Lower leg skin (tissue), 4 donors: Measurements from ENCODE around the gene GNG4. TPM values are rescaled to one million over a fixed set of nuclear protein-coding genes. Genes with fewer than 3 reads are reported as not detected.
A peak's percentile ranks its signal among the peaks of the same experiment; 100 is the strongest.
"Not testable (repeated sequence)": the region's sequence is repeated elsewhere in the genome, so short reads cannot be mapped to it uniquely, and the experiment has no call there.

Experiments
- DNase-seq, 2 donors: peaks; one replicate each; pipeline ENCODE4 v3.0.0-alpha.2; 2019; ENCODE audit warnings: low spot score in 2 of 2
- H3K4me3 ChIP-seq: fragments of 200-600 bp; sonication (generic); 2 replicates; pipeline ENCODE4 v1.5.1; 2017; ENCODE audit warnings: mild to moderate bottlenecking, low read depth; ENCODE audit not compliant: poor library complexity, severe bottlenecking
- POLR2A ChIP-seq, 2 donors: fragments of 450-650 bp; IDR thresholded peaks; one replicate each; pipeline ENCODE4 v1.6.1; 2016 to 2017; ENCODE audit warnings: antibody characterized with exemption in 2 of 2, mild to moderate bottlenecking in 1 of 2, moderate library complexity in 1 of 2
- WGBS, 2 donors: methylation state at CpG; one replicate each; pipeline ENCODE4 v1.1.5; 2018; 5-methylcytosine and 5-hydroxymethylcytosine counted together
- intact Hi-C: fragments of 100-400 bp; cut with DNase I; formaldehyde crosslinking; loops from one replicate; pipeline ENCODE4 v1.15.0; 2023; ENCODE audit warnings: low total_unique reads
- total RNA-seq, 4 donors: library from RNA; depleted of rRNA; stranded (reverse); fragments of >200 nt; gene quantifications; one replicate each; pipeline ENCODE4 v1.1.0, GENCODE V29; 2016
- TF ChIP-seq, protein P1 (sequence below), 3 donors: fragments of 450-650 bp; IDR thresholded peaks; one replicate each; pipeline ENCODE4 v1.5.1; 2016; ENCODE audit warnings: antibody characterized with exemption in 3 of 3, mild to moderate bottlenecking in 3 of 3, moderate library complexity in 2 of 3

Gene GNG4
- total RNA-seq, 4 donors from 2014 or later = 0.12 to 0.39 (median 0.17) TPM; not detected in 1

DNA sequence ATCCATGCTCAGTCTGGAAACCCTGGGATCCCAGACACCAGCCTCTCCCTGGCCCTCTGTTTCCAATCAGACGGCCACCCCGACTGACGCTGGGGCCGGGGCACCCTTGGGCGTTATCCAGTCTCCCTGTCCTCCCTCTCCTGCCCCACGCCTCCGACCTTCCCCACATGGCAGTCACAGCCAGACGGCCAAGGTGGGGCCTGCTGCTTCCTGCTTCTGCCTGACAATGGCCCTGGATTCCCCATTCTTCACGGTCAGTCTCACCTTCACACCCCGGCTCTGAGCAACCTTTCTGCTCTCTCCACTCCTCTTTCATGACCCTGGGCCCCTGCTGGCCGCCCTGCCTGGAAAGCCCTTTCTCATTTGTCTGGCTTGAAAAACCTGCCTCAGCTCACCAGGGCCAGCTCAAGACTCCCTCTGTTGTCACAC is 6.6 kb downstream of the GNG4 start:
- DNase-seq = peak in 1 of 2 donors; percentile 63
- TF ChIP-seq POLR2A (IDR thresholded peaks at IDR 0.05) = no peak
- TF ChIP-seq, protein P1, sequence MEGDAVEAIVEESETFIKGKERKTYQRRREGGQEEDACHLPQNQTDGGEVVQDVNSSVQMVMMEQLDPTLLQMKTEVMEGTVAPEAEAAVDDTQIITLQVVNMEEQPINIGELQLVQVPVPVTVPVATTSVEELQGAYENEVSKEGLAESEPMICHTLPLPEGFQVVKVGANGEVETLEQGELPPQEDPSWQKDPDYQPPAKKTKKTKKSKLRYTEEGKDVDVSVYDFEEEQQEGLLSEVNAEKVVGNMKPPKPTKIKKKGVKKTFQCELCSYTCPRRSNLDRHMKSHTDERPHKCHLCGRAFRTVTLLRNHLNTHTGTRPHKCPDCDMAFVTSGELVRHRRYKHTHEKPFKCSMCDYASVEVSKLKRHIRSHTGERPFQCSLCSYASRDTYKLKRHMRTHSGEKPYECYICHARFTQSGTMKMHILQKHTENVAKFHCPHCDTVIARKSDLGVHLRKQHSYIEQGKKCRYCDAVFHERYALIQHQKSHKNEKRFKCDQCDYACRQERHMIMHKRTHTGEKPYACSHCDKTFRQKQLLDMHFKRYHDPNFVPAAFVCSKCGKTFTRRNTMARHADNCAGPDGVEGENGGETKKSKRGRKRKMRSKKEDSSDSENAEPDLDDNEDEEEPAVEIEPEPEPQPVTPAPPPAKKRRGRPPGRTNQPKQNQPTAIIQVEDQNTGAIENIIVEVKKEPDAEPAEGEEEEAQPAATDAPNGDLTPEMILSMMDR (IDR thresholded peaks at IDR 0.05) = no peak
- no peak overlapping the region for H3K4me3 ChIP-seq
- 61% methylated on average over 11 of the region's 11 CpGs for WGBS, 2 donors
- intact Hi-C loops = no loop called here

DNA sequence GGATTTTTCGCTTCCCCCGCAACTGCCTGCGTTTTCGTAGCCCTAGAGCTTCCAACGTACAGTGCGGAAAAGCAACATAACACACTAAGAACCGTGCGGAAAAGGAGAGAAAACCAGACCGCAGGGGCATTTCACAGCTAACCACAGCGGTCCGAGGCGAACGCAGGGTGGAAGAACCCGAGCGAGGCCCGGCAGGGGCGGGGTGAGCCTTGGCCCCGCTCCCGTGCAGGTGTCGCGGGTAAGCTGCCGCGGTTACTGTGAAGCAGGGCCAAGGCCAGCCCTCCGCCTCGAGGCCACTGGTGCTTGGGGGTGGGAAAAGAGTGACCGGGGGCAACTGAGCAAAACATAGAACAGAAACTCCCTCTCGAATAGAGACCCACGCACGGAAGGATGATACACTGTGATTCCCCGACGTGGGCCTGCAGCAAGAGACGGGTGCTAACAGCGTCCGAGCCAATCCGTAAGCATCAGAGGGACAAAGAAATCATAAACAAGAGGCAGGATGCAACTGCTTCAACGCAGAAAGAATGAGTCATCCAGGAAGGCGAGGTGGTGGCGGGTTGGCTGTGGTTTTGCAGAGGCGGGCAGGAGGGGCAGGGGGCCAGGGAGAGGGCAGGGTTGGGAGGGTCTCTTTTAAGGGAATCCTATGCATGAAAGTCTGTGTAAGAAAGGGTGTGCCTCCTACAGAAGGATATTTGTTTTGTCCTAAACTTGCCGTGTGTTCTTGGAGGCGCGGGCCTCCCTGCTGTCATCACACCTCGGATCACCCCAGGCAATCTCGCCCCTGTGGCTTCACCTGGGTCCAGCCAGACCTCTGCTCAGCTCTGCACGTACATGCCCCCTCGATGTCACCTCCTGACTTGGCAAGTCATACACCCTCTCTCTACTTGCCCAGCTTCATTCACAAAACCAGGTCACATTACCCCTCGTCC is 7.3 kb downstream of the GNG4 start:
- DNase-seq = peak in 1 of 2 donors; percentile 84
- intact Hi-C loops = no loop called here
- WGBS, 2 donors = 50 to 52% methylated on average over 46 to 47 of the region's 47 CpGs
- H3K4me3 ChIP-seq = no peak overlapping the region
- no peak for TF ChIP-seq POLR2A (IDR thresholded peaks at IDR 0.05)
- TF ChIP-seq, protein P1 (IDR thresholded peaks at IDR 0.05) = no peak

DNA sequence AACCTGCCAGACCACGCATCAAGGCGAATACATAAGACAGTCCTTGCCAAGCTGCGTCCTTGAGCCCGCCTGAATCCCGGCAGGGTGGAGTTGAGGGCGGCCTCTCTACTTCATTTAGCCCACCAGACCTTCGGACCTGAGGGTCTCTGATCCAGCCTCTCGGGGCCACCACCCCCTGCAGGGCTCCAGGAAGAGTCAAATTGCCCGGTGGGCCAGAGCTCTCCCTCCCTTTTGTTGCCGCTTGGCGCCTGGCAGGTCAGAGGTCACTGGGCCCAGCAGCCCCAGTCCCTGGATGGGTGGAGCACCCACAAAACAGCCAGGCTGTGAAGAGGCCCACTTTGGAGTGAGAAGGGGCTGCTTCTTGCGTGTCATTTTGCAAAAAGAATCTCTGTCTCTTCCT is 9.0 kb downstream of the GNG4 start:
- no peak for TF ChIP-seq POLR2A (IDR thresholded peaks at IDR 0.05)
- TF ChIP-seq, protein P1 (IDR thresholded peaks at IDR 0.05) = no peak
- H3K4me3 ChIP-seq = no peak overlapping the region
- WGBS, 2 donors = 80 to 90% methylated on average over 10 to 12 of the region's 12 CpGs
- intact Hi-C loops = no loop called here
- peak in 1 of 2 donors; percentile 63 for DNase-seq

DNA sequence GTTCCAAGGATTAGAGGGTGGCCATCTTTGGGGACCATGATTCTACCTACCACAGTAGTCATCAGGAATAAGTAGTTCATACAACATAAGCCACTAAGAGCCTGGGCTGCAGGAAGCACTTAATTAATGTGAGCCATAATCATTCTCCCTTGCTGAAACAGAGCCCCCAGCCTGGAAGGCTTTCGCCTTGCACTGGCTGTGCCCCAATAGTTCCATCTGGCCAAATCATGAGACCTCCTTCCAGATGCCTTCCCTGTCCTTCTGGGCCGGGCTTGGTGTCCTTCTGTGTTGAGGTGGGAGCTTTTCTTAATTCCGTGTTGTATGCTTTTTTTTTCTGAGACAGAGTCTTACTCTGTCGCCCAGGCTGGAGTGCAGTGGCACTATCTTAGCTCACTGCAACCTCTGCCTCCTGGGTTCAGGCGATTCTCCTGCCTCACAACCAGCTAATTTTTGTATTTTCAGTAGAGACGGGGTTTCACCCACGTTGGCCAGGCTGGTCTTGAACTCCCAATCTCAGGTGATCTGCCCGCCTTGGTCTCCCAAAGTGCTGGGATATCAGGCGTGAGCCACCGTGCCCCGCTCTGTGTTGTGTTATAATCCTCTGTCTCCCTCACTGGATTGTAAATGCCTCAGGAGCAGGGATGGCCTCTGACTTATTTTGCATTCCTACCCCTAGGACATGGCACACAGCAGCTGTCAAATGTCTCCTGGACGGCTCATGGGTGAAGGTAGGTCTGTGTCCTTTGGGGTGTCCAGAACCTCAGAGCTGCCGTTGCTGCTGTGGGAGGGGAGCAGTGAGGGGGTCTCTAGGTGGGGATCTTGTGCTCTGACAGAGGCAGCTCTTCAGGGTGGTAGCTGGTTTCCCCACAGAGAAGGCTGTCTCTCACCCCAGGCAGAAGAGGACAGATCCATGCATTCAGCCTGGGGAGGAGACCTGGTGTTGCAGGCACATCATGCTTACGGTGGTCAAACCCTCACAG is 10.1 kb downstream of the GNG4 start:
- 77 to 79% methylated on average over 13 to 14 of the region's 14 CpGs for WGBS, 2 donors
- DNase-seq = peak in 1 of 2 donors; percentile 45
- intact Hi-C loops = no loop called here
- H3K4me3 ChIP-seq = no peak overlapping the region
- no peak for TF ChIP-seq POLR2A (IDR thresholded peaks at IDR 0.05)
- TF ChIP-seq, protein P1 (IDR thresholded peaks at IDR 0.05) = no peak

DNA sequence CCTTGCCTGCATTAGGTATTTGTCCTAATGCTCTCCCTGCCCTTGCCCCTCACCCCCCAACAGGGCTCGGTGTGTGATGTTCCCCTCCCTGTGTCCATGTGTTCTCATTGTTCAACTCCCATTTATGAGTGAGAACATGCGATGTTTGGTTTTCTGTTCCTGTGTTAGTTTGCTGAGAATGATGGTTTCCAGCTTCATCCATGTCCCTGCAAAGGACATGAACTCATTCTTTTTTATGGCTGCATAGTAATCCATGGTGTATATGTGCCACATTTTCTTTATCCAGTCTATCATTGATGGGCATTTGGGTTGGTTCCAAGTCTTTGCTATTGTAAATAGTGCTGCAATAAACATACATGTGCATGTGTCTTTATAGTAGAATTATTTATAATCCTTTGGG is 11.0 kb downstream of the GNG4 start:
- peak in 1 of 2 donors; percentile 17 for DNase-seq
- intact Hi-C loops, H3K4me3 ChIP-seq: not testable (repeated sequence)
- WGBS, 2 donors = 83 to 95% methylated on average over 2 of the region's 2 CpGs
